ENCODE results near the gene ADAMTS17. TPM values are rescaled to one million over a fixed set of nuclear protein-coding genes. Genes with fewer than 3 reads are reported as not detected.

The ADAMTS17 gene
- total RNA-seq, 1 donor from 2014 or later, result 1.4 TPM

DNA sequence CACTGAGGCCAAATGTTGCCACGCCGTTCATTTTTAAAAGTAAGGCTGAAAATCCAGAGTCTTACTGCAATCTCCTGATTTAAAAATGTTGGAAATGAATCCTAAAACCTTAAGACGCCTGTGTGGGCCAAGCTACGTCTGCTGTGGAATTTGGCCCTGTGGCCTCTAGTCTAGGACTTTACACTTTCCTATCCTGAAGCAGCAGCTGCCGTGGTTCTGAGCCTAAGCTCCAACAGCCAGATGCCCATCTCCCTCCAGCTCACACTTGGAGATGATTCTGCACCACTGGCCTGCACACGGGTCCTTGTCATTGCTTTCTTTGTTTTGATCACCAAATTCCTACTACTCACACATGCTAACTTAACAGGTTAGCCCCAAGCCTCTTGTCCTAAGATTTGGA lies 322.2 kb downstream of the ADAMTS17 start:
- intact Hi-C loops (cut with DNase I), result no loop called here
- ATAC-seq (no peak), DNase-seq (ENCODE audit: missing footprints) (no peak)

GRCh38 chr15:100018191-100018590 lies 323.6 kb downstream of the ADAMTS17 start:
- no peak for ATAC-seq
- intact Hi-C loops (cut with DNase I), result no loop called here
- no peak for DNase-seq (ENCODE audit: missing footprints)

- ATAC-seq (no peak), DNase-seq (ENCODE audit: missing footprints) (no peak)
- intact Hi-C loops (cut with DNase I), result no loop called here
Measured at GRCh38 chr15:100017140-100017539, 324.6 kb downstream of the ADAMTS17 start.

DNA sequence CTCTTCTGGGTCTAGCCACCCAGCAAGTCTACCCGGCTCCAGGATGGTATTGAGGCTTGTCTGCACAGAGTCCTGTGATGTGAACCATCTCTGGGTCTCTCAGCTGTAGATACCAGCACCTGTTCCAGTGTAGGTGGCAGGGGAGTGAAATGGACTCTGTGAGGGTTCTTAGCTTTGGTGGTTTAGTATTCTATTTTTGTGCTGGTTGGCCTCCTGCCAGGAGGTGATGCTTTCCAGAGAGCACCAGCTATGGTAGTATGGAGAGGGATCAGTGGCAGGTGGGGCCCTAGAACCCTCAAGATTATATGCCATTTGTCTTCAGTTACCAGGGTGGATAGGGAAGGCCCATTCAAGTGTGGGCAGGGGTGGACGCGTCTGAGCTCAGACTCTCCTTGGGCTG lies 325.1 kb downstream of the ADAMTS17 start:
- intact Hi-C loops (cut with DNase I), result no loop called here
- no peak for ATAC-seq
- DNase-seq (ENCODE audit: missing footprints), result no peak

DNA sequence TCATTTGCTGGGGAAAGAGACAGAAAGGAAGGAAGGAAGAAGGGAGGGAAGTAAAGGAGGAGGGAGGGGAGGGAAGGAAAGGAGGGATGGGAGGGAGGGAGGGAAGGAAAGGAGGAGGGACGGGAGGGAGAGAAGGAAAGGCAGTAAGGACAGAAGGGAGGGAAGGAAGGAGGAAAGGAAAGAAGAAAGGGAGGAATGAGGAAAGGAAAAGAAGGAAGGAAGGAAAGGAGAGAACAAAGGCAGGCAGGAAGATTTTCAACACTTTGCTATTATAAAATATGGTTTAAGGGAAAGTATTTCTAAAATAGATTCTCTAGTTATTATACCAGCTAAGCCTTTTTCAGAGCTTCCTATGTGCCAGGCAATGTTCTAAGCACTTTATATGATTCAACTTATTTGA lies 330.5 kb downstream of the ADAMTS17 start:
- no peak for DNase-seq (ENCODE audit: missing footprints)
- intact Hi-C loops (cut with DNase I), result no loop called here
- no peak for ATAC-seq

GRCh38 chr15:100009372-100009771 lies 332.4 kb downstream of the ADAMTS17 start:
- DNase-seq (ENCODE audit: missing footprints), result no peak
- ATAC-seq, result no peak
- intact Hi-C loops (cut with DNase I), result no loop called here

DNA sequence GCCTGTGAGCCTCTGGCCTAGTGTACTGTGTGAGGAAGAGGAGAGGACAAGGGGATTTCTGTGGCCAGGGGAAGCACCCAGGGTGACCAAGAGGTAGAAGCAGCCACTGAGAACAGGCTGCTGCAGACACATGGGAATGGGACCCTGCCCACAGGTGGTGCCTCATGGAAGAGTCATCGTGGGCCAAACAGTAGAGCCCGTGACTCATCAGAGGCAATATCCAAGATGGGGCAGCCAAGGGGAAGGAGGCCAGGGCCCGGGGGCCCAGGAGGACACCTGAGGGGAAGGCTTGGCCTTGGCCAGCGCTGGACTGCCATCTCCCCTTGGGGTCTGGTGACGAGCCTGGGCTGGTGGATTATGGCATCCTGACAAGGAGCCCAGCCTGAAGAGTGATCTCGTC lies 333.5 kb downstream of the ADAMTS17 start:
- intact Hi-C loops (cut with DNase I), result no loop called here
- no peak for ATAC-seq
- DNase-seq (ENCODE audit: missing footprints), result peak; percentile 40

- ATAC-seq (no peak), DNase-seq (ENCODE audit: missing footprints) (peak; percentile 37)
- intact Hi-C loops (cut with DNase I), result no loop called here
Measured at GRCh38 chr15:100007609-100008008, 334.2 kb downstream of the ADAMTS17 start.

DNA sequence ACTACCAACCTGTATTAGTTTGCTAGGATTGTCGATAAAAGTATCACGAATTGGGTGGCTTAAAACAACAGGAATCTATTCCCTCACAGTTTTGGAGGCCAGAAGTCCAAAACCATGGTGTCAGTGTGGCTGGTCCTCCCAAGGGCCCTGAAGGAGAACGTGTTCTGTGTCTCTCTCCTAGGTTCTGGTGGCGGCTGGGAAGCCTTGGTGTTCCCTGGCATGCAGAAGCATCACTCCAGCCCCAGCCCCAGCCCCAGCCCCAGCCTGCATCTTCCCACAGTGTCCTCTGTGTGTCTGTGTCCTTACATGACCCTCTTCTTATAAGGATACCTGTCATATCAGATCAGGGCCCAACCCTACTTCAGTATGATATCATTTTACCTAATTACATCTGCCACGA lies 336.1 kb downstream of the ADAMTS17 start:
- DNase-seq (ENCODE audit: missing footprints) (no peak), ATAC-seq (no peak)
- intact Hi-C loops (cut with DNase I), result no loop called here

DNA sequence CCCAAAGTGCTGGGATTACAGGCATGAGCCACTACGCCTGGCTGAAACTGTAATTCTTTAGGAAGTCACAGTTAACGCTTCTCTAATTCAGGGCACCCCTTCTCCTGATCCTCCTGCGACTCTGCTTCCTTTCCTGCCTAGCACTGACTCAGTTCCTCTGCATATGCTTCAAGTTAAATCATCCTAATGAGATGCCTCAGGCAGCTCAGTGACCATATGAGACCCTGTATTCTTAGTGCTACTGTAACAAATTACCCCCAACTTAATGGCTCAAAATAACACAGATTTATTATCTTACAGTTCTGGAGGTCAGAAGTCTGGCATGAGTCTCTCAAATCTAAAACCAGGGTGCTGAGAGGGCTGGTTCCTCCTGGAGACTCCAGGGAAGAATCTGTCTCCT lies 336.8 kb downstream of the ADAMTS17 start:
- DNase-seq (ENCODE audit: missing footprints) (no peak), ATAC-seq (no peak)
- intact Hi-C loops (cut with DNase I), result no loop called here

- intact Hi-C loops (cut with DNase I), result no loop called here
- ATAC-seq (no peak), DNase-seq (ENCODE audit: missing footprints) (peak; percentile 55)
Measured at GRCh38 chr15:100002787-100003536, 338.8 kb downstream of the ADAMTS17 start.

- DNase-seq (ENCODE audit: missing footprints), result peak; percentile 34
- no peak for ATAC-seq
- intact Hi-C loops (cut with DNase I), result no loop called here
Measured at GRCh38 chr15:100002086-100002620, 339.6 kb downstream of the ADAMTS17 start.

GRCh38 chr15:100001405-100001804 lies 340.4 kb downstream of the ADAMTS17 start:
- no peak for ATAC-seq
- DNase-seq (ENCODE audit: missing footprints), result peak; percentile 55
- intact Hi-C loops (cut with DNase I), result no loop called here

DNA sequence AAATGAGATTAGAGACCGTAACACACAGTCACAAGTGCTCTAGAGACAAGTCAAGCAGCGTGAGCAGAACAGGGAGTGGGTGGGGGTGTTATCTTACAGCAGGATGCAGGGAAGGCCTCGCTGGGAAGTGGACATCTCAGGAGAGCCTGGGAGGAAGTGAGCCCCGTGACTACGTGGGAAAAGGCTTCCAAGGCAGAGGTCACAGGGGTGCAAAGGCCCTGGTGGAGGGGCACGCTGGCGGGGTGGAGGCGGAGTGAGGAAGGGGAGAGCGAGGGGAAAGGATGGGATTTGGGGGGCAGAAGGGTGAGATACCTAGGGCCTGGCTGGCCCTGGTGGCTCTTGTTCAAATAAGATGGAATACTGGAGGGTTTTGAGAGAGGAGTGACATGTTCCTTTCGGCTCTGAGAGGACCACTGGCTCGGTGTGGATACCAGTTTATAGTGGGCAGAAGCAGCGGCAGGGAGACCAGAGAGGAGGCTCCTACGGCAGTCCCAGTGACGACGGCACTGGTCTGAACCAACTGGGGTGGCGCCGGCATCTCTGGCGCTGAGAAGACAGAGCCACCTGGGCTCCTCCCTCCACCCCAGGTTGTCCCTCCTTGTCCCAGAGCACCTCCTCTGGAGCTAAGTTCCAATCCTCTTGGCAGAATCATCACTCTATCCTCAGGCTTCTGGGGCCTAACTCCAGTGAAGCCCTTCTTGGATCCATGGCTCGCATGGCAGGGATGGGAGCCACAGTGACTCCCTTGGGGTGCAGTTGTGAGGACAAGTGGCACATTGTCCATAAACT lies 342.3 kb downstream of the ADAMTS17 start:
- intact Hi-C loops (cut with DNase I), result no loop called here
- ATAC-seq (no peak), DNase-seq (ENCODE audit: missing footprints) (peak; percentile 37)

- ATAC-seq (no peak), DNase-seq (ENCODE audit: missing footprints) (no peak)
- intact Hi-C loops (cut with DNase I), result no loop called here
Measured at GRCh38 chr15:99998661-99999101, 343.1 kb downstream of the ADAMTS17 start.

- intact Hi-C loops (cut with DNase I), result no loop called here
- DNase-seq (ENCODE audit: missing footprints) (peak; percentile 13), ATAC-seq (peak; percentile 23)
Measured at GRCh38 chr15:99997112-99997651, 344.6 kb downstream of the ADAMTS17 start.

DNA sequence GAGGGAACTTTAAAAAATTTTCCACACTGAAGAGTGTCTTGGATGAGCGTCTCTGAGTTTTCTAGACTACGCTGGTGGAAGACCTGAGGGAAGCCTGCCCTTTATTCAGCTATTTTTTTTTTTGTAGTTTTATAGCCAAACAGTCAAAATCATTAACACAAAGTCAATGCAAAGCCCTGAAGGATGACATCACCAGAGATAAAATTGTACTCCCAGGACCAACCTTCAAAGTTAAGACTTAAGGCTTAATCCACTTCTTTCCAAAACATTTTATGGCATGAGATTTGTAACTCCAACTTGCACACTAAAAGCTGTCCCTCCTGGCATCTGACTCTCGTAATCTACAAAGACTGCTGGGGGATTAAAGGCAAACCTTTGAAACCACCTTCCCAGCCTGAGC lies 345.1 kb downstream of the ADAMTS17 start:
- DNase-seq (ENCODE audit: missing footprints) (no peak), ATAC-seq (no peak)
- intact Hi-C loops (cut with DNase I), result no loop called here

GRCh38 chr15:99995543-99995942 lies 346.2 kb downstream of the ADAMTS17 start:
- no peak for ATAC-seq

DNA sequence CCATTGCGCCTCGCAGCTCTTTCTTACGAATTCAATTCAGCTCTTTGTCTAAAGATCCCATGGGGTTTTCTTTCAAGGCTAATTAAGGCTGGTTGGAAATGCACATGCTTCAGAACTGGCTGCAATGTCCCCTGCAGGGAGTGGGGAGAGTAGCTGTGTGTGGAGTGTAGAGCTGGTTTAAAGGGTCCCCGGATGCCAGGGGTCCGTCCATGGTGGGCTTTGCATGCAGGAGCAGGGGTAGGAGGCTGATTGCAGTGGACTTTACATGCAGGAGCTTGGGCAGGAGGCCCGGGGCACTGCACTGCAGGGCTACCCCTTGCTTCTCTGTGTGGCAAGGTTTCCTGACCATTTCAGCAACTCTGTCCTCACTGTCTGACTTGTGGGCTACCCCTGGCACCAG lies 346.9 kb downstream of the ADAMTS17 start:
- peak; percentile 33 for DNase-seq (ENCODE audit: missing footprints)
- intact Hi-C loops (cut with DNase I), result no loop called here
- no peak for ATAC-seq

More at GRCh38 chr15:99995543-99995942, 346.2 kb downstream of the ADAMTS17 start:
- intact Hi-C loops (cut with DNase I), result no loop called here
- DNase-seq (ENCODE audit: missing footprints), result no peak

GRCh38 chr15:99993681-99994131 lies 348.1 kb downstream of the ADAMTS17 start:
- DNase-seq (ENCODE audit: missing footprints) (peak; percentile 30), ATAC-seq (no peak)
- intact Hi-C loops (cut with DNase I), result no loop called here
